HL-60 (cell line): ENCODE results near the gene USP48.

Experiments used
- DNase-seq, 2 experiments: peaks; one replicate each; pipeline ENCODE4 v3.0.0-alpha.2; 2010 to 2020; ENCODE audit warnings: low read depth in 1 of 2, low spot score in 1 of 2
- H3K27ac ChIP-seq: fragments of 250-450 bp; sonication (Bioruptor Pico); replicated peaks from 2 replicates; pipeline ENCODE4 v1.5.1; 2020; ENCODE audit warnings: mild to moderate bottlenecking, moderate library complexity
- H3K27me3 ChIP-seq: fragments of 250-450 bp; sonication (Bioruptor Pico); 2 replicates; pipeline ENCODE4 v1.5.1; 2021; ENCODE audit warnings: mild to moderate bottlenecking, moderate library complexity; ENCODE audit not compliant: insufficient read depth, poor library complexity, severe bottlenecking
- H3K4me3 ChIP-seq: replicated peaks from 2 replicates; pipeline ENCODE4 v1.5.1; 2011; ENCODE audit warnings: mild to moderate bottlenecking, control low read depth, low read length; ENCODE audit not compliant: insufficient read depth
- CTCF ChIP-seq: IDR thresholded peaks from one replicate; pipeline ENCODE4 v1.5.1; 2011; ENCODE audit warnings: low read length, control low read depth, inconsistent platforms; ENCODE audit not compliant: insufficient read depth
- GABPA ChIP-seq: IDR thresholded peaks from 2 replicates; pipeline ENCODE4 v1.6.1; 2012; ENCODE audit warnings: low read depth
- POLR2AphosphoS5 ChIP-seq: IDR thresholded peaks from 2 replicates; pipeline ENCODE4 v1.6.1; 2012; ENCODE audit warnings: low read depth
- REST ChIP-seq: IDR thresholded peaks from 2 replicates; pipeline ENCODE4 v1.6.1; 2012; ENCODE audit warnings: low read depth; ENCODE audit not compliant: insufficient replicate concordance
- SPI1 ChIP-seq: IDR thresholded peaks from 2 replicates; pipeline ENCODE4 v1.6.1; 2012; ENCODE audit warnings: low read depth, mild to moderate bottlenecking, borderline replicate concordance

Gene USP48

GRCh38 chr1:21707891-21708290, 75.1 kb downstream of the USP48 start:
- no peak for TF ChIP-seq REST
- no peak for TF ChIP-seq POLR2AphosphoS5
- no peak for TF ChIP-seq GABPA
- TF ChIP-seq CTCF, result no peak
- no peak for TF ChIP-seq SPI1
- DNase-seq, result no peak
- Histone ChIP-seq H3K27ac (no peak overlapping the region; the same call in 1 of the 2 replicates), H3K27me3 (no peaks in the 10 kb centered on the region), H3K4me3 (no peak overlapping the region)

GRCh38 chr1:21707086-21707840, 75.7 kb downstream of the USP48 start:
- TF ChIP-seq CTCF (no peak), GABPA (no peak), SPI1 (no peak), REST (no peak), POLR2AphosphoS5 (no peak)
- DNase-seq, result no peak
- no peak overlapping the region for H3K4me3 ChIP-seq
- no peaks in the 10 kb centered on the region for H3K27me3 ChIP-seq
- H3K27ac ChIP-seq, result peak overlapping the region; percentile 16; the same call in 1 of the 2 replicates

- TF ChIP-seq GABPA, result no peak
- TF ChIP-seq SPI1, result peak; percentile 27; the same call in 1 of the 2 replicates
- TF ChIP-seq CTCF, result no peak
- TF ChIP-seq REST, result peak; percentile 91
- H3K4me3 ChIP-seq, result no peak overlapping the region
- no peaks in the 10 kb centered on the region for H3K27me3 ChIP-seq
- DNase-seq, result peak; percentile 53 to 85
- H3K27ac ChIP-seq, result peak overlapping the region; percentile 53
Observed at GRCh38 chr1:21706151-21706835, 76.7 kb downstream of the USP48 start.
